Stimulated activated CD4-positive, alpha-beta T cell treated with anti-CD3 and anti-CD28 coated beads, TNF-alpha, amount 100 ng/mL, for 24 hours (primary cell): ENCODE results near the gene EHD4.

Experiments used
- DNase-seq, 3 experiments: peaks; one replicate each; pipeline ENCODE4 v3.0.0-alpha.2; 2020; ENCODE audit warnings: low read depth in 3 of 3

Gene EHD4

GRCh38 chr15:41957021-41957897, 15.1 kb downstream of the EHD4 start:
- DNase-seq: no peak

- no peak for DNase-seq
Observed at GRCh38 chr15:41955807-41956525, 16.4 kb downstream of the EHD4 start.

GRCh38 chr15:41955100-41955499, 17.3 kb downstream of the EHD4 start:
- no peak for DNase-seq

GRCh38 chr15:41954036-41954435, 18.3 kb downstream of the EHD4 start:
- DNase-seq: no peak

- no peak for DNase-seq
Observed at GRCh38 chr15:41952013-41952563, 20.3 kb downstream of the EHD4 start.

GRCh38 chr15:41951571-41951970, 20.8 kb downstream of the EHD4 start:
- DNase-seq: no peak

- no peak for DNase-seq
Observed at GRCh38 chr15:41950489-41950888, 21.9 kb downstream of the EHD4 start.

GRCh38 chr15:41950127-41950483, 22.3 kb downstream of the EHD4 start:
- no peak for DNase-seq

GRCh38 chr15:41949401-41950126, 22.8 kb downstream of the EHD4 start:
- DNase-seq: no peak

- no peak for DNase-seq
Observed at GRCh38 chr15:41948490-41948889, 23.9 kb downstream of the EHD4 start.

GRCh38 chr15:41946970-41947369, 25.4 kb downstream of the EHD4 start:
- no peak for DNase-seq

GRCh38 chr15:41945731-41946130, 26.6 kb downstream of the EHD4 start:
- DNase-seq: no peak

GRCh38 chr15:41945221-41945620, 27.1 kb downstream of the EHD4 start:
- no peak for DNase-seq

- no peak for DNase-seq
Observed at GRCh38 chr15:41944313-41944940, 27.9 kb downstream of the EHD4 start.

- DNase-seq: no peak
Observed at GRCh38 chr15:41943543-41944312, 28.6 kb downstream of the EHD4 start.

GRCh38 chr15:41942886-41943285, 29.5 kb downstream of the EHD4 start:
- DNase-seq: no peak

- DNase-seq: no peak
Observed at GRCh38 chr15:41941644-41942415, 30.5 kb downstream of the EHD4 start.

GRCh38 chr15:41940441-41940857, 31.9 kb downstream of the EHD4 start:
- DNase-seq: peak in 1 of 3 experiments; percentile 63

GRCh38 chr15:41939986-41940385, 32.4 kb downstream of the EHD4 start:
- no peak for DNase-seq

GRCh38 chr15:41937568-41937923, 34.8 kb downstream of the EHD4 start:
- no peak for DNase-seq
